Thyroid gland (tissue), 4 donors: ENCODE measurements around the gene RCVRN.

Source experiments
- POLR2A ChIP-seq, 2 donors: fragments of 450-650 bp; IDR thresholded peaks; one replicate each; pipeline ENCODE4 v1.6.1; 2017; ENCODE audit warnings: antibody characterized with exemption in 2 of 2, mild to moderate bottlenecking in 2 of 2, moderate library complexity in 1 of 2
- TF ChIP-seq, protein P1 (sequence below), 6 experiments: fragments of 200-600 bp in 3 of 6; fragments of 450-650 bp in 3 of 6; sonication (generic) in 3 of 6; IDR thresholded peaks; one replicate each; pipeline ENCODE4 v1.5.1; 2016 to 2019; ENCODE audit warnings: antibody characterized with exemption in 6 of 6, mild to moderate bottlenecking in 2 of 6, inconsistent platforms in 1 of 6, moderate library complexity in 1 of 6

DNA sequence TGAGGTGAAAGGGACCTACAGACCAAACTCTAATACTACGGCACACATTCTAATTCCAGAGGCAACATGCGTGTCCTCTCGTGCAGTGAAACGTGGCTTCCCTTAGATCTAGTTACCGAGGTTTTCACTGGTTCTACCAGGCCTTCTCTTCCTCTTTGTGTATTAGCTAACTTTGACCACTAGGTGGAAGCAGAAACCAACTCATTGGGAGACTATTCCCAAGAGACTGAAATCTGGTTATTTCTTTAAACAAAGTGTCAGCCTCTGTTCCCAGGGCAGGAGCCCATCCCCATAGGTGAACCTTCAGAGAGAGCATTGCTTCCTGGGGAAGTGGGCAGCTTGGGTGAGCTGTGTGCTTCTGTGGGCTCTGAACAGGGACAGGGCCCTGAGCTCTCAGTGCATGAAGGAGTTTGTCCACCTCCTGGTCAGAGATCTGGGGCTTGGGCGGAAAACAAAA is 19.7 kb upstream of the RCVRN start:
- TF ChIP-seq, protein P1, sequence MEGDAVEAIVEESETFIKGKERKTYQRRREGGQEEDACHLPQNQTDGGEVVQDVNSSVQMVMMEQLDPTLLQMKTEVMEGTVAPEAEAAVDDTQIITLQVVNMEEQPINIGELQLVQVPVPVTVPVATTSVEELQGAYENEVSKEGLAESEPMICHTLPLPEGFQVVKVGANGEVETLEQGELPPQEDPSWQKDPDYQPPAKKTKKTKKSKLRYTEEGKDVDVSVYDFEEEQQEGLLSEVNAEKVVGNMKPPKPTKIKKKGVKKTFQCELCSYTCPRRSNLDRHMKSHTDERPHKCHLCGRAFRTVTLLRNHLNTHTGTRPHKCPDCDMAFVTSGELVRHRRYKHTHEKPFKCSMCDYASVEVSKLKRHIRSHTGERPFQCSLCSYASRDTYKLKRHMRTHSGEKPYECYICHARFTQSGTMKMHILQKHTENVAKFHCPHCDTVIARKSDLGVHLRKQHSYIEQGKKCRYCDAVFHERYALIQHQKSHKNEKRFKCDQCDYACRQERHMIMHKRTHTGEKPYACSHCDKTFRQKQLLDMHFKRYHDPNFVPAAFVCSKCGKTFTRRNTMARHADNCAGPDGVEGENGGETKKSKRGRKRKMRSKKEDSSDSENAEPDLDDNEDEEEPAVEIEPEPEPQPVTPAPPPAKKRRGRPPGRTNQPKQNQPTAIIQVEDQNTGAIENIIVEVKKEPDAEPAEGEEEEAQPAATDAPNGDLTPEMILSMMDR (IDR thresholded peaks at IDR 0.05): peak in 5 of 6 experiments; percentile 49 to 79 (median 70)
- no peak for TF ChIP-seq POLR2A (IDR thresholded peaks at IDR 0.05)
